Right renal pelvis (tissue), 4 donors: ENCODE measurements around the gene ZNF148. TPM values are rescaled to one million over a fixed set of nuclear protein-coding genes. Genes with fewer than 3 reads are reported as not detected.

Experiments used
- DNase-seq, 4 donors: peaks; one replicate each; pipeline ENCODE4 v3.0.0-alpha.2; 2013; ENCODE audit warnings: low read depth in 4 of 4, low spot score in 3 of 4, missing footprints in 1 of 4
- polyA plus RNA-seq, 4 donors: library from polyadenylated mRNA; unstranded; fragments of 120-200 nt; gene quantifications; one replicate each; pipeline ENCODE4 v1.2.1, GENCODE V29; 2013; ENCODE audit not compliant: insufficient read length in 4 of 4

ZNF148 gene
- polyA plus RNA-seq, 4 donors, result 37.8 to 49.8 (median 48.7) TPM

DNA sequence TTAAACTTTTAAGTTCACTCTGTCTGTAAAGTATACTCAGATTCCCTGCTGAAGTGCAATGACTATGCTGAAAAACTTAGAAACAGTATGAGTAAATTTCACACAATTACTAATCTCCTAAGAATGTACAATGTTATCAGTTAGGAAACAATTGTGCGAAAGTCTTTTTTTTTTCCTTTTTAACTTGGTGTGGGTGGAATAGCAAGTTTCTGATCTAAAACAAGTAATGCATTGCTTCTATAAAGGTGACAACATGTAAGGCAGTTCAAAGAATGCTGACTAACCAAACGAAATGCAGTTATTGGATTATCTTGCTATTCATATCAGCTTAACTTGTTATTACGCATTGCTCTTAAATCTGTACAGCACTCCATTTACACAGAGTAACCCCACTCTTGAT is 143.2 kb downstream of the ZNF148 start:
- no peak for DNase-seq

- no peak for DNase-seq
These were observed 145.4 kb downstream of the ZNF148 start for GRCh38 chr3:125229707-125230106.

DNA sequence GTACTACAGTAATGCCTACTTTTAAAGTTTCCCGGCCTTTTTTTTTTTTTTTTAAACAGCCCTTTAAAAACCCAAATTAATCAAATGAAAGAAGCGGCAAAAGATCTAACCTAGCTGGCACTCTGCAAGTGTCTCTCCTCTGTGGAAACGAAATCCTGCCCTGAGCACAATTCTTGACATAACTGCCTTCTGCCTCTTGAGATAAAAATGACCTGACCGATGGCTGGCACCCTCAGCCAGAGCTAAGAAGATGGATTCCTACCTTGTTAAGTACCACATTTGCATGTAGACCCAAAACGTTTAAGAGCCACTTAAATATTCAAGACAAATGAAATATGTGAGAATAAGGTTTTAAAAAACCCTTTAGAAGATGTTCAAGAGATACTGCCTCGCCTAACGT is 146.0 kb downstream of the ZNF148 start:
- DNase-seq, result no peak

GRCh38 chr3:125221831-125222230 is 153.3 kb downstream of the ZNF148 start:
- no peak for DNase-seq

DNA sequence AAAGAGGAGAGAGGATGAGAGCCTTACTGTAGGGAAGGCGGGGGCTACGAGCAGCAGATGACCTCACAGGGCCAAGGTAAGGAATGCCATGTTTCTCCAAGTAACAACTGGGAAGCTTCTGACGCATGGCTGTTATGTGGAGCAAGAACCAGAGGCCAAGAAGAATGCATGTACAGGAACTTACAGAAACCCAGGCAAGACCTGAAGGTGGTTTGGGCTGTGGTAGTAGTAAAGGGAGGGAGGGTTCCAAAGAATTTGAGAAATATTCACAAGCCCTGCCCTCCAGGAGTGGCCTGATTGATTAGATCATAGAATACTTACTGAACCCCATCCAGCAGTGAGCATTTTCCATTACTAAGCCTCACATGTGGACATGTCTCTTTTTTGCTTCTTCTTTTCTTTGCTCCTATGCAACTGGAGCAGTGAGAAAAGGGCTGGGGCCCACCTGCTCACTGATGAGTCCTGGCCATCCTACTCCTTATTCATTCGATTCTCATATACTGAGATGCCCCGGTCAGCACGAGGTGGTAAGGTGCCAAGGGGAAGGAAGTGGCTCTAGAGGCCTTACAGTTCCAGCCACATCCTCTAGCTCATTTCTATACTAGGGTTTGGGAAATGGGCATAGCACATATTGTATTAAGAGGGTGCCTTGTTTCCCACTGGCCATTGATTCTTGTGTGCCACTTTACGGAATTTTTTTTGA is 154.2 kb downstream of the ZNF148 start:
- no peak for DNase-seq

DNA sequence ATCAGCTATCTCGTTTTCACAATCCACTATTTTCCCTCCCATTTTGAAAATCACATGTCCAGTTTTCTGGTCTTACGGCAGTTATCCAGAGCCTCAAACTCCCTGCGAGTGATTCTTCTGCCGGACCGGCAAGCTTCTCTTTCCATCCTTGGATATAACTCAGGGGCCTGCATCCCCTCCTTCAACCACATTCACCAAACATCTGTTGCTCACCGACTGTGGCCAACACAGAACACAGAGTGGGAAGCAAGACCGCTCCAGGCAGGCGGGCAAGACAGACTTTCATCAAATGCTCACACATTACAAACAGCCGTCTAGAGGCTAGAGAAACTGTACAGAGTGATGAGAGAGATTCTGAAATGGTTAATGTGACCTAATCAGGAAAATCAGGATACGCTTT is 154.9 kb downstream of the ZNF148 start:
- DNase-seq, result no peak

- DNase-seq, result no peak
These were observed 155.8 kb downstream of the ZNF148 start for GRCh38 chr3:125219261-125219701.

DNA sequence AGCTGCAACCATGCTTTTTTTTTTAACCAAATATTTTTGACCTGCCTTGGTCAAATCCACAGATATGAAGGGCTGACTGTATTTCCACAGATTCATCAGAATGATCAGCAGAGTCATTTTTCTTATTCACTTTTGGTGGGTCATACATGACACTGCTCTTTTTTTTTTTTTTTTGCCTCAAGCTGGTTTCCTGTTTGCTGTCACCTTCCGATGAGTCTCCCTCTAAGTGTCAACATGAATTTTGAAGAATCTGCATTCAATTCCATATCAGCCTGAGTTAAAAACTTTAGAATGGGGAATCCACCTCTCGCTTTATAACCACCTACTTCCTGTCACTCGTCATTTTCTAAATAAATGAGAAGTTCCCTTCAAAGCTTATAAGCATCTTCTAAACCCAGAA is 160.4 kb downstream of the ZNF148 start:
- no peak for DNase-seq

- DNase-seq, result no peak
These were observed 161.1 kb downstream of the ZNF148 start for GRCh38 chr3:125213946-125214542.

- DNase-seq, result no peak
These were observed 161.8 kb downstream of the ZNF148 start for GRCh38 chr3:125213364-125213755.

- DNase-seq, result no peak
These were observed 162.4 kb downstream of the ZNF148 start, which contains the start of gene SLC12A8 for GRCh38 chr3:125212509-125213363. SLC12A8 (minus strand) TSS chr3:125212748; CDS start chr3:125211349, 1,399 bp downstream.

- no peak for DNase-seq
These were observed 163.0 kb downstream of the ZNF148 start for GRCh38 chr3:125212091-125212508.

DNA sequence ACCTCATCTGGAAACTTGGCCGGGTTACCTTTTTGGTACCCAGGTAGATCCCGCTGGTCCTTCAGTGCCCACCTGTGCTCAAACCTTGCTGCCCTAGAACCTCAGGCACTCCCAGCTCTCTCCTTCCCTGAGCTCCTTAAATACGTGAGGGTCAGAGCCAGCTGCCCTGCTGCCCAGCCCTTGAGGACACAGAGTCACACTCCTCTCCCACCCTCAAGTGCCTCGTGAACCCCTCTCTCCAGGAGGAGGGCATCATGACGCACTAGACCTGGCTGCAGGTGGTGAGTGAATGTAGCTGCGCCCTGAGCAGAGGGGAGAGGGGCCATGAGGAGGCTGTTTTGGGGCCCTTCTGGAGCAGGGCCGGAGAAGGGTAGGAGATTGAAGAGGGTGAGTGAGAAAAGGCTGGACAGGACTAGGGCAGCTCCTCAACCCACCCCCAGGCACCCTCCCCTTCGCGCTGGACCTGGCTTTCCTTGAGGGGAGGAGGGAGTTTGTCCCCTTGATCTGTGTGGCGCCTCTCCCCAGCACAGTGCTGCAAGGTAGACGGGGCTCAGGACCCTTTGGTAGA is 163.5 kb downstream of the ZNF148 start:
- DNase-seq, result no peak

- DNase-seq, result no peak
These were observed 167.1 kb downstream of the ZNF148 start for GRCh38 chr3:125207949-125208568.

DNA sequence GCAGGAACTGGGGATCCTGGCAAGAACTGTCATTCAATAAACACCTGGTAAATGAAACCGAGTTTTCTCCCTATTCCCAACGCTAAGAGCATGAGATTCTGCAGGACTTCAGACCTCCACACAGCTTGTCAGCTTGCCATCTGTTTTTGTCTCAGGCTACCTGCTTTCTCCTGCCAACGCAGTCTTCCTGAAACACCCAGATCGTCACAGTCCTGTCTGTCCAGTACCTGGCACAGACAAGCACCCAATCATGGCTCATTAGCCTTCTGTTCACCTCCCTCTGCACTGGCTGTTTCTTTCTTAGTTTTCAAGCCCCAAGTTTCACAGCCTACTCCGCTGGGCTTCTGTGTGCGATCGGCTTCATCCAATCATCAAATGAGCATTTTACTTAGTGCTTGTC is 167.6 kb downstream of the ZNF148 start:
- no peak for DNase-seq

- no peak for DNase-seq
These were observed 168.2 kb downstream of the ZNF148 start for GRCh38 chr3:125206934-125207333.

DNA sequence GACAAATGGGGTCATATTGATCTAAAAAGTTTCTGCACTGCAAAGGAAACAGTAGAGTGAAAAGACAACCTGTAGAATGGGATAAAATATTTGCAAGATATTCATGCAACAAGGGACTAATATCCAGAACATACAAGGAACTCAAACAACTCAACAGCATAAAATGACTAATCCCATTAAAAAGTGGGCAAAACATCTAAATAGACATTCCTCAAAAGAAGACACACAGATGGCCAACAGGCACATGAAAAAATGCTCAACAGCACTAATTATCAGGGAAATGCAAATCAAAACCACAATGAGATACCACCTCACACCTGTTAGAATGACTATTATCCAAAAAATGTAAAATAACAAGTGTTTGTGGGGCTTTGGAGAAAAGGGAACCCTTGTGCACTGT is 171.4 kb downstream of the ZNF148 start:
- no peak for DNase-seq

GRCh38 chr3:125202197-125202596 is 172.9 kb downstream of the ZNF148 start:
- DNase-seq, result no peak

GRCh38 chr3:125200731-125201139 is 174.4 kb downstream of the ZNF148 start:
- no peak for DNase-seq

DNA sequence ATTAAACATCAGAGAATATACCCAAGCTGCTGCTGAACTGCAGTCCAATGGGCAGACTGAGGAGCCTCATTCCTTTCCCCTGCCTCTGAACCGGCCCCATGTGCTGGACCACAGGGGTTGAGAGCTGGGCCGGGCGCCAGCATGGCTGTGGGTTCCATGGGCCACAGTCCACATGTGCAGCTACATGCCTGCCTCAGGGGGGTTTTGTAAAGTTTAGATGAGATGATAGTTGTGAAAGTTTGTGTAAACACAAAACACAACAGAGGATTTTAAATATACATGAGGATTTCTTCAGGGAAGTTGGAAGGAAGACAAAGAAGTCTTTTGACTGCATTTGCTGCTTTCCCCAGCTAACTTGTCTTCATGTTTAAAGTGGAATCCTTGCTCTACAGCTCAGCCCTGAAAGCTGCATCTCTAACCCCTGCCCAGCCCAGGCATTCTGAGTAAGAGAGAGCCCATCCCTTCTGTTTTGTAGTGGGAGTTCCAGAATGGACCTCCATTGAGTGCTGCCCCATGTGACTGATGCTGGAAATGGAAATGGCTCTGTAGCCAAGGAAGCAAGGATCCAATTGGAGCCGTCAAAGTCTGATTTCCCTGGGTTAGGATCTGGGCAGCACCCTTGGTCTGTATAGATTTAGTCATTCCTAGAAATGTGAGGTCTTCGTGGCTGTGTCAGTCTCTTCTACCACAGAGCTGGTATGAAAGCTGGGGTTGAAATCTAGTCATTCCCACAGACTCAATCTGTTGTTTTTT is 180.1 kb downstream of the ZNF148 start:
- no peak for DNase-seq
